H9 (cell line): Measurements from ENCODE around the gene UBE3B. TPM values are rescaled to one million over a fixed set of nuclear protein-coding genes. Genes with fewer than 3 reads are reported as not detected.

ENCODE experiments used
- DNase-seq: peaks from one replicate; pipeline ENCODE4 v3.0.0-alpha.2; 2017
- H2AFZ ChIP-seq: one replicate; pipeline ENCODE4 v1.6.1; 2013; ENCODE audit warnings: mild to moderate bottlenecking, low read length, control low read depth, moderate library complexity
- H2AK5ac ChIP-seq: 2 replicates; pipeline ENCODE4 v1.6.1; 2013; ENCODE audit warnings: low read length, control low read depth, mixed read lengths; ENCODE audit not compliant: insufficient read length
- H2BK120ac ChIP-seq: one replicate; pipeline ENCODE4 v1.6.1; 2013; ENCODE audit warnings: low read depth, mild to moderate bottlenecking, low read length, control low read depth, inconsistent platforms; ENCODE audit not compliant: poor library complexity, severe bottlenecking
- H2BK12ac ChIP-seq: 2 replicates; pipeline ENCODE4 v1.6.1; 2013; ENCODE audit warnings: low read length, control low read depth, mixed read lengths, low read depth; ENCODE audit not compliant: insufficient read length
- H2BK15ac ChIP-seq: 2 replicates; pipeline ENCODE4 v1.6.1; 2013; ENCODE audit warnings: low read depth, low read length, control low read depth
- H2BK20ac ChIP-seq: one replicate; pipeline ENCODE4 v1.6.1; 2013; ENCODE audit warnings: low read depth, mild to moderate bottlenecking, low read length, control low read depth, inconsistent platforms; ENCODE audit not compliant: poor library complexity, severe bottlenecking
- H2BK5ac ChIP-seq: 2 replicates; pipeline ENCODE4 v1.6.1; 2013; ENCODE audit warnings: low read length, control low read depth, mixed read lengths; ENCODE audit not compliant: insufficient read length
- H3K14ac ChIP-seq: 2 replicates; pipeline ENCODE4 v1.6.1; 2013; ENCODE audit warnings: low read length, control low read depth; ENCODE audit not compliant: insufficient read depth
- H3K18ac ChIP-seq: 2 replicates; pipeline ENCODE4 v1.6.1; 2013; ENCODE audit warnings: low read depth, mild to moderate bottlenecking, mixed read lengths, low read length, control low read depth; ENCODE audit not compliant: insufficient read length
- H3K23ac ChIP-seq: 2 replicates; pipeline ENCODE4 v1.6.1; 2013; ENCODE audit warnings: low read length, control low read depth, mixed read lengths, low read depth; ENCODE audit not compliant: insufficient read length
- H3K23me2 ChIP-seq: 2 replicates; pipeline ENCODE4 v1.6.1; 2013; ENCODE audit warnings: low read depth, mild to moderate bottlenecking, mixed read lengths, low read length, control low read depth; ENCODE audit not compliant: insufficient read length, poor library complexity, severe bottlenecking
- H3K27ac ChIP-seq: 2 replicates; pipeline ENCODE4 v1.5.1; 2013; ENCODE audit warnings: low read length, control low read depth, mixed read lengths, low read depth; ENCODE audit not compliant: insufficient read length
- H3K27me3 ChIP-seq: 2 replicates; pipeline ENCODE4 v1.6.1; 2013; ENCODE audit warnings: low read length, control low read depth, inconsistent platforms; ENCODE audit not compliant: insufficient read depth
- H3K4ac ChIP-seq: 2 replicates; pipeline ENCODE4 v1.6.1; 2013; ENCODE audit warnings: low read depth, mild to moderate bottlenecking, control low read depth, inconsistent platforms, low read length, moderate library complexity
- H3K4me1 ChIP-seq: 2 replicates; pipeline ENCODE4 v1.6.1; 2013; ENCODE audit warnings: low read length, control low read depth, inconsistent platforms; ENCODE audit not compliant: insufficient read depth
- H3K4me2 ChIP-seq: 2 replicates; pipeline ENCODE4 v1.6.1; 2013; ENCODE audit warnings: low read length, control low read depth, mixed read lengths; ENCODE audit not compliant: insufficient read length, insufficient read depth
- H3K56ac ChIP-seq: 2 replicates; pipeline ENCODE4 v1.6.1; 2013; ENCODE audit warnings: low read depth, mild to moderate bottlenecking, mixed read lengths, low read length, control low read depth; ENCODE audit not compliant: insufficient read length
- H3K79me1 ChIP-seq: 2 replicates; pipeline ENCODE4 v1.6.1; 2013; ENCODE audit warnings: low read depth, mild to moderate bottlenecking, moderate library complexity, low read length, control low read depth, inconsistent platforms; ENCODE audit not compliant: insufficient read depth, poor library complexity, severe bottlenecking
- H3K79me2 ChIP-seq: 2 replicates; pipeline ENCODE4 v1.6.1; 2013; ENCODE audit warnings: low read length, control low read depth, inconsistent platforms; ENCODE audit not compliant: insufficient read depth
- H3K9ac ChIP-seq: 2 replicates; pipeline ENCODE4 v1.6.1; 2013; ENCODE audit warnings: low read length, control low read depth, mixed read lengths; ENCODE audit not compliant: insufficient read length; ENCODE audit errors: extremely low read depth
- H3K9me3 ChIP-seq: one replicate; pipeline ENCODE4 v1.6.1; 2013; ENCODE audit warnings: low read depth, low read length, inconsistent platforms; ENCODE audit not compliant: control insufficient read depth
- H3T11ph ChIP-seq: one replicate; pipeline ENCODE4 v1.6.1; 2013; ENCODE audit warnings: mild to moderate bottlenecking, low read length, control low read depth, inconsistent platforms
- H4K20me1 ChIP-seq: one replicate; pipeline ENCODE4 v1.6.1; 2013; ENCODE audit not compliant: control insufficient read depth, insufficient read length, insufficient read depth
- H4K5ac ChIP-seq: 2 replicates; pipeline ENCODE4 v1.6.1; 2013; ENCODE audit warnings: low read depth, mild to moderate bottlenecking, mixed read lengths, low read length, control low read depth; ENCODE audit not compliant: insufficient read length
- H4K8ac ChIP-seq: replicated peaks from 2 replicates; pipeline ENCODE4 v1.6.1; 2013; ENCODE audit warnings: low read length, control low read depth, mixed read lengths, low read depth; ENCODE audit not compliant: insufficient read length
- H4K91ac ChIP-seq: 2 replicates; pipeline ENCODE4 v1.6.1; 2013; ENCODE audit warnings: low read depth, mild to moderate bottlenecking, moderate library complexity, mixed read lengths, low read length, control low read depth; ENCODE audit not compliant: insufficient read length
- H3K27ac Mint-ChIP-seq, 3 experiments: 2 replicates in 2 of 3; 3 replicates in 1 of 3; pipeline ENCODE4 v1.8.0; 2020 to 2021; ENCODE audit warnings: mixed read lengths in 3 of 3, mild to moderate bottlenecking in 1 of 3, moderate library complexity in 1 of 3
- H3K27me3 Mint-ChIP-seq: 2 replicates; pipeline ENCODE4 v1.8.0; 2021; ENCODE audit warnings: low read depth, mild to moderate bottlenecking, moderate library complexity, mixed read lengths
- H3K36me3 Mint-ChIP-seq, 3 experiments: 2 replicates in 2 of 3; 3 replicates in 1 of 3; pipeline ENCODE4 v1.8.0; 2020 to 2021; ENCODE audit warnings: low read depth in 3 of 3, mixed read lengths in 3 of 3; ENCODE audit not compliant: insufficient read depth in 1 of 3
- H3K4me1 Mint-ChIP-seq, 2 experiments: 2 replicates each; pipeline ENCODE4 v1.8.0; 2020; ENCODE audit warnings: mixed read lengths in 2 of 2
- H3K4me3 Mint-ChIP-seq, 2 experiments: 2 replicates in 1 of 2; 3 replicates in 1 of 2; pipeline ENCODE4 v1.8.0; 2020 to 2021; ENCODE audit warnings: mild to moderate bottlenecking in 2 of 2, mixed read lengths in 2 of 2, moderate library complexity in 1 of 2
- H3K9me3 Mint-ChIP-seq, 2 experiments: 2 replicates in 1 of 2; 3 replicates in 1 of 2; pipeline ENCODE4 v1.8.0; 2020; ENCODE audit warnings: mild to moderate bottlenecking in 2 of 2, mixed read lengths in 2 of 2, moderate library complexity in 1 of 2
- CTCF ChIP-seq: fragments of 200-600 bp; sonication (generic); conservative IDR thresholded peaks from 3 replicates; pipeline ENCODE4 v1.8.0; 2021; ENCODE audit warnings: antibody characterized with exemption, mild to moderate bottlenecking
- WGBS: extraction: QIAGEN DNeasy Blood & Tissue Kit; methylation state at CpG from one replicate; pipeline ENCODE4 v1.1.7; 2013; ENCODE audit warnings: missing lambda C conversion rate, low lambda C conversion rate, mixed read lengths; ENCODE audit not compliant: insufficient read length; ENCODE audit errors: extremely low coverage; 5-methylcytosine and 5-hydroxymethylcytosine counted together
- total RNA-seq: library from RNA; stranded (reverse); gene quantifications from 2 replicates; pipeline ENCODE4 v1.2.1, GENCODE V29; 2021

UBE3B gene
- total RNA-seq, 1 experiment from 2014 or later = 24.2 TPM

- H3K4me2 ChIP-seq = no peak overlapping the region
- H3K79me2 ChIP-seq = no peaks in the 10 kb centered on the region
- H3K4ac ChIP-seq = no peak overlapping the region
- H3K9me3 ChIP-seq = no peaks in the 10 kb centered on the region
- H3T11ph ChIP-seq = no peak overlapping the region
- H3K56ac ChIP-seq = no peak overlapping the region
- no peak overlapping the region for H3K9ac ChIP-seq
- no peaks in the 10 kb centered on the region for H3K27me3 Mint-ChIP-seq
- H4K91ac ChIP-seq = no peak overlapping the region
- no peak overlapping the region for H2BK5ac ChIP-seq
- no peak overlapping the region for H3K27ac ChIP-seq
- no peak for DNase-seq
- no peaks in the 10 kb centered on the region for H3K79me1 ChIP-seq
- no peaks in the 10 kb centered on the region for H3K4me1 ChIP-seq
- H3K18ac ChIP-seq = no peak overlapping the region
- no peak overlapping the region for H3K4me3 Mint-ChIP-seq
- peaks cover 5 to 63% (median 47%) of the 10 kb centered on the region in 3 experiments; a peak in 5 of 7 replicates for H3K36me3 Mint-ChIP-seq
- H3K27ac Mint-ChIP-seq = peak overlapping the region in 2 of 3 experiments; percentile 0 to 1; a peak in 1 of 7 replicates
- no peaks in the 10 kb centered on the region for H3K23me2 ChIP-seq
- no peaks in the 10 kb centered on the region for H3K27me3 ChIP-seq
- no peaks in the 10 kb centered on the region for H3K9me3 Mint-ChIP-seq
- no peak overlapping the region for H2BK15ac ChIP-seq
- H4K5ac ChIP-seq = no peak overlapping the region
- no peak overlapping the region for H2BK12ac ChIP-seq
- no peak overlapping the region for H2BK20ac ChIP-seq
- H2AFZ ChIP-seq = no peak overlapping the region
- no peak for TF ChIP-seq CTCF
- WGBS = no CpG with 5 or more reads among the region's 8 CpGs
- no peaks in the 10 kb centered on the region for H4K20me1 ChIP-seq
- H3K14ac ChIP-seq = no peak overlapping the region
- no peaks in the 10 kb centered on the region for H3K4me1 Mint-ChIP-seq
- no peak overlapping the region for H2BK120ac ChIP-seq
- no peak overlapping the region for H4K8ac ChIP-seq
- H2AK5ac ChIP-seq = no peak overlapping the region
- no peak overlapping the region for H3K23ac ChIP-seq
Measured at GRCh38 chr12:109513051-109513450, 35.6 kb downstream of the UBE3B start.
